GM12872 (cell line): ENCODE measurements around the gene COL15A1.

Experiments used
- TF ChIP-seq, protein P1 (sequence below): IDR thresholded peaks from 3 replicates; pipeline ENCODE4 v1.5.1; 2011; ENCODE audit warnings: low read depth, mild to moderate bottlenecking, low read length, moderate library complexity; ENCODE audit not compliant: insufficient read depth

The COL15A1 gene

GRCh38 chr9:99049228-99049627, 105.5 kb downstream of the COL15A1 start:
- TF ChIP-seq, protein P1, sequence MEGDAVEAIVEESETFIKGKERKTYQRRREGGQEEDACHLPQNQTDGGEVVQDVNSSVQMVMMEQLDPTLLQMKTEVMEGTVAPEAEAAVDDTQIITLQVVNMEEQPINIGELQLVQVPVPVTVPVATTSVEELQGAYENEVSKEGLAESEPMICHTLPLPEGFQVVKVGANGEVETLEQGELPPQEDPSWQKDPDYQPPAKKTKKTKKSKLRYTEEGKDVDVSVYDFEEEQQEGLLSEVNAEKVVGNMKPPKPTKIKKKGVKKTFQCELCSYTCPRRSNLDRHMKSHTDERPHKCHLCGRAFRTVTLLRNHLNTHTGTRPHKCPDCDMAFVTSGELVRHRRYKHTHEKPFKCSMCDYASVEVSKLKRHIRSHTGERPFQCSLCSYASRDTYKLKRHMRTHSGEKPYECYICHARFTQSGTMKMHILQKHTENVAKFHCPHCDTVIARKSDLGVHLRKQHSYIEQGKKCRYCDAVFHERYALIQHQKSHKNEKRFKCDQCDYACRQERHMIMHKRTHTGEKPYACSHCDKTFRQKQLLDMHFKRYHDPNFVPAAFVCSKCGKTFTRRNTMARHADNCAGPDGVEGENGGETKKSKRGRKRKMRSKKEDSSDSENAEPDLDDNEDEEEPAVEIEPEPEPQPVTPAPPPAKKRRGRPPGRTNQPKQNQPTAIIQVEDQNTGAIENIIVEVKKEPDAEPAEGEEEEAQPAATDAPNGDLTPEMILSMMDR, result no peak

GRCh38 chr9:99049641-99050040, 105.9 kb downstream of the COL15A1 start:
- TF ChIP-seq, protein P1, result no peak

- TF ChIP-seq, protein P1, result no peak
These were observed 106.7 kb downstream of the COL15A1 start for GRCh38 chr9:99050292-99050911.

DNA sequence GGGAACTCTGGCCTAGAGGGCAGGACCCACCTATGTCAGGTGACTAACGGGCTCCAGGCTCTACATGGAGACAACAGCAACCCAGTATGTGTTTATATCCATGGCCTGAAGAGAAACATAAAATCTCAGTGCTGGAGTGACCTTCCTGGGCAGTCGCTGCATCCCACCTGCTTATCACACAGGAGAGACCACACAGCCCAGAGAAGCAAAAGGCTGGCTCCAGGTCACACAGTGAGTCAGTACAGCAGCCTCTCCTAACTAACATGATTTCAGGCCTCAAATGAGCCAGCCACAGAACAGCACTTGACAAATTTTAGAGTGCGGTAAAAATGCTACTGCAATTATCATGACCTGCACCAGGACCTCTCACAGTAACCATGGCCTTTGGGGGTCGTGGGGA, 107.2 kb downstream of the COL15A1 start:
- TF ChIP-seq, protein P1, result no peak

GRCh38 chr9:99051406-99051805, 107.7 kb downstream of the COL15A1 start:
- TF ChIP-seq, protein P1, result no peak

DNA sequence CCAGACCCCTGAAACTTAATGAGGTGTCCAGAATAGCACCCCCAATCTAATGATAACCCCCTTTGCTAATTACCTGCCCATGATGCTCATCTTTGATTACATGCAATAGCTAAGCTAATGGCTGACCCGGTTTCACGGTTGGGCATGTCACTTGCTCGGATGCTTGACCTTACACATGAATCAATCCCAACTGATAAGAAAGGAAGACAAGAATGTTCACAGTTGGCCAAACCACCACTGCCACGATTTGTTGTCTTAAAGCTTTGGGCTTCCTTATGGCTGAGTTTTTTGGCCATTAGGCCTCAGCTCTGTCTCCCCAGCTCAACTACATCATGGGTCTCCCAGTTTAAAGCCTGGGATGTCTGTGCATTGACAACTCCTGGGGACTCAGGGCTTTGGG, 108.1 kb downstream of the COL15A1 start:
- TF ChIP-seq, protein P1, result no peak

DNA sequence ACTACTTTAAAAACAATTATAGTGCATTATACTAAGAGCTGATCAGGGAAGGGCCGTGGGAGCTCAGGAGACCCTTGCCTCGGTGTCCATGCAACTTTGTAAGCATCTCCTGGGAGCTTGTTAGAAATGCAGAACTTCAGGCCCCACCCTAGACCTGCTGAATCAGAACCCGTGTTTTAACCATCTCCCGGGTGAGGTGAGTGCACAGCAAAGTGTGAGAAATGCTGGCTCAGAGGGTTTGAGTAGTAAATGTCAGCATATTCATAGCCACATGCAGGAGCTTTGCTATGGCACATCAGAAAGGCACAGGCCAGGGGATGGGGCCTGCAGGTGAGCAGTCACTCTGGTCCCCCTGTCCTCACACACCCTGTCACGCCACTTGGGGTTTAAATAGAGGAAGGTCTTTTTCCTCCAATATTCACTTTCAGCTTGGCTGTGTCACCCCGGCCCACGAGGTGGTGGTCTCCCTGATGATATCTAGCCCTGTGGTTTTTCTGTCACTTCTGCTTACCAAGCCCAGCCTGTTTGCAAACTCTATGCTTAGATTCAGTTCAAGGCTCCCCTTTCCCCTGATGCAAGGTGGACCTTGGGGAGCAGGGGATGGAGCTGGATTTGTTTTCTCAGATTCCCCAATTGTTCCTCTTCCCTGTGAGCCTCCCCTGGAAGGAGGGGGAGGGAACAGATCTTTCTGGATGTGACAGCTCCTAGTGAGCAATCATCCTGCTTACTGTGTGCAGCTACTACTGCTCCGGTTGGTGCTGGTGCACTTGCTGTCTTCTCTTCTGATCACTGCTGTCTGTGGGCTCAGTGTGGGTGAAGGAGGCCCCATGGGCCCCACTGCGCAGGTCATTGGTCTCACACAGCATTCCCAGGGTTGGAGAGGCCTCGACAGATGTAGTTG, 109.4 kb downstream of the COL15A1 start:
- TF ChIP-seq, protein P1, result no peak
